Keratinocyte (primary cell): ENCODE results near the gene JADE2. TPM values are rescaled to one million over a fixed set of nuclear protein-coding genes. Genes with fewer than 3 reads are reported as not detected.

Experiments used
- DNase-seq: peaks from one replicate; pipeline ENCODE4 v3.0.0-alpha.2; 2011; ENCODE audit warnings: low read depth, missing footprints, low spot score
- FAIRE-seq: peaks from 2 replicates; lab custom pipeline; 2011; peaks lifted over from hg19 to GRCh38; lab: Jason Lieb, UNC
- H2AFZ ChIP-seq: 2 replicates; pipeline ENCODE4 v1.6.0; 2012; ENCODE audit warnings: low read length, control low read depth, inconsistent platforms; ENCODE audit not compliant: control insufficient read depth
- H3K27ac ChIP-seq: 2 replicates; pipeline ENCODE4 v1.5.1; 2011; ENCODE audit warnings: low read length; ENCODE audit not compliant: control insufficient read depth, insufficient read depth
- H3K27me3 ChIP-seq: 3 replicates; pipeline ENCODE4 v1.6.0; 2011; ENCODE audit warnings: low read length; ENCODE audit not compliant: control insufficient read depth, insufficient read depth; ENCODE audit errors: extremely low read depth
- H3K36me3 ChIP-seq, 2 experiments: 2 replicates in 1 of 2; 3 replicates in 1 of 2; pipeline ENCODE4 v1.5.1; 2011; ENCODE audit warnings: low read length in 2 of 2, mild to moderate bottlenecking in 1 of 2; ENCODE audit not compliant: control insufficient read depth in 2 of 2, insufficient read depth in 2 of 2; ENCODE audit errors: extremely low read depth in 1 of 2
- H3K4me1 ChIP-seq: 3 replicates; pipeline ENCODE4 v1.5.1; 2011; ENCODE audit warnings: low read length; ENCODE audit not compliant: control insufficient read depth, insufficient read depth; ENCODE audit errors: extremely low read depth
- H3K4me2 ChIP-seq: 3 replicates; pipeline ENCODE4 v1.6.0; 2011; ENCODE audit warnings: low read depth, low read length; ENCODE audit not compliant: control insufficient read depth, insufficient read depth; ENCODE audit errors: extremely low read depth
- H3K4me3 ChIP-seq, 3 experiments: fragments of 200-600 bp in 1 of 3; sonication (generic) in 1 of 3; 2 replicates in 2 of 3; 3 replicates in 1 of 3; pipeline ENCODE4 v1.5.1; 2011 to 2016; ENCODE audit warnings: low read length in 3 of 3, mild to moderate bottlenecking in 3 of 3, control low read depth in 2 of 3, inconsistent platforms in 1 of 3, low read depth in 1 of 3, mixed read lengths in 1 of 3, mixed run types in 1 of 3, moderate library complexity in 1 of 3; ENCODE audit not compliant: control insufficient read depth in 2 of 3, insufficient read depth in 2 of 3; ENCODE audit errors: extremely low read depth in 1 of 3
- H3K79me2 ChIP-seq: 2 replicates; pipeline ENCODE4 v1.6.0; 2012; ENCODE audit warnings: low read length; ENCODE audit not compliant: control insufficient read depth, insufficient read depth
- H3K9ac ChIP-seq: 3 replicates; pipeline ENCODE4 v1.6.0; 2011; ENCODE audit warnings: low read length; ENCODE audit not compliant: control insufficient read depth, insufficient read depth; ENCODE audit errors: extremely low read depth
- H3K9me1 ChIP-seq: 3 replicates; pipeline ENCODE4 v1.6.0; 2011; ENCODE audit warnings: low read length; ENCODE audit not compliant: control insufficient read depth, insufficient read depth; ENCODE audit errors: extremely low read depth
- H3K9me3 ChIP-seq: 2 replicates; pipeline ENCODE4 v1.5.1; 2012; ENCODE audit warnings: low read depth, low read length; ENCODE audit not compliant: control insufficient read depth
- H4K20me1 ChIP-seq: 3 replicates; pipeline ENCODE4 v1.6.0; 2011; ENCODE audit warnings: low read length; ENCODE audit not compliant: control insufficient read depth, insufficient read depth; ENCODE audit errors: extremely low read depth
- EZH2 ChIP-seq: IDR thresholded peaks from one replicate; pipeline ENCODE4 v1.6.1; 2012; ENCODE audit warnings: inconsistent platforms, mild to moderate bottlenecking, low read length, moderate library complexity
- dilution Hi-C: fragments of 300-500 bp; cut with MboI; formaldehyde crosslinking; loops from one replicate; pipeline ENCODE4 v1.7.0; 2020; ENCODE audit warnings: low sequenced_read_pairs; ENCODE audit not compliant: extremely low pct_ligation_motif_present
- polyA plus RNA-seq, 5 experiments: library from polyadenylated mRNA; depleted of rRNA in 3 of 5; stranded (reverse) in 3 of 5; stranded (forward) in 1 of 5; unstranded in 1 of 5; fragments of >200 nt; gene quantifications; 1 replicate in 1 of 5; 2 replicates in 3 of 5; 3 replicates in 1 of 5; pipeline versions ENCODE4 v1.2.1 to v1.2.3, GENCODE V29; 2011 to 2012; ENCODE audit warnings: missing spikeins in 2 of 5, low read depth in 1 of 5, low replicate concordance in 1 of 5
- TF ChIP-seq, protein P1 (sequence below), 3 experiments: IDR thresholded peaks in 1 of 3; conservative IDR thresholded peaks in 1 of 3; optimal IDR thresholded peaks in 1 of 3; 2 replicates in 2 of 3; 3 replicates in 1 of 3; pipeline versions ENCODE3 to v1.5.1; 2011; ENCODE audit warnings: low read length in 3 of 3, mild to moderate bottlenecking in 3 of 3, moderate library complexity in 2 of 3, control low read depth in 1 of 3, inconsistent platforms in 1 of 3; ENCODE audit not compliant: insufficient read depth in 2 of 3; ENCODE audit errors: extremely low read depth in 1 of 3

JADE2 gene
- polyA plus RNA-seq, 1 donor (not counting 4 experiments of a cell fraction or from before 2014, with no cell fraction given) = 11.1 TPM

GRCh38 chr5:134559672-134560071 lies 34.2 kb downstream of the JADE2 start:
- peaks cover 26 to 45% of the 10 kb centered on the region in 2 experiments for H3K36me3 ChIP-seq
- H3K9me1 ChIP-seq = peaks cover 4% of the 10 kb centered on the region
- no peaks in the 10 kb centered on the region for H4K20me1 ChIP-seq
- H3K79me2 ChIP-seq = peaks cover 3% of the 10 kb centered on the region
- TF ChIP-seq, protein P1, sequence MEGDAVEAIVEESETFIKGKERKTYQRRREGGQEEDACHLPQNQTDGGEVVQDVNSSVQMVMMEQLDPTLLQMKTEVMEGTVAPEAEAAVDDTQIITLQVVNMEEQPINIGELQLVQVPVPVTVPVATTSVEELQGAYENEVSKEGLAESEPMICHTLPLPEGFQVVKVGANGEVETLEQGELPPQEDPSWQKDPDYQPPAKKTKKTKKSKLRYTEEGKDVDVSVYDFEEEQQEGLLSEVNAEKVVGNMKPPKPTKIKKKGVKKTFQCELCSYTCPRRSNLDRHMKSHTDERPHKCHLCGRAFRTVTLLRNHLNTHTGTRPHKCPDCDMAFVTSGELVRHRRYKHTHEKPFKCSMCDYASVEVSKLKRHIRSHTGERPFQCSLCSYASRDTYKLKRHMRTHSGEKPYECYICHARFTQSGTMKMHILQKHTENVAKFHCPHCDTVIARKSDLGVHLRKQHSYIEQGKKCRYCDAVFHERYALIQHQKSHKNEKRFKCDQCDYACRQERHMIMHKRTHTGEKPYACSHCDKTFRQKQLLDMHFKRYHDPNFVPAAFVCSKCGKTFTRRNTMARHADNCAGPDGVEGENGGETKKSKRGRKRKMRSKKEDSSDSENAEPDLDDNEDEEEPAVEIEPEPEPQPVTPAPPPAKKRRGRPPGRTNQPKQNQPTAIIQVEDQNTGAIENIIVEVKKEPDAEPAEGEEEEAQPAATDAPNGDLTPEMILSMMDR (optimal IDR thresholded peaks at IDR 0.05 in 1 of 3, IDR thresholded peaks at IDR 0.05 in 1 of 3, conservative IDR thresholded peaks at IDR 0.05 in 1 of 3; ENCODE audit: extremely low read depth in 1 of 3, insufficient read depth in 2 of 3, low read length in 3 of 3) = no peak
- TF ChIP-seq EZH2 = no peak
- DNase-seq = no peak
- H3K9ac ChIP-seq = no peak overlapping the region
- H3K4me2 ChIP-seq = no peak overlapping the region
- no peak overlapping the region for H2AFZ ChIP-seq
- H3K27ac ChIP-seq = no peak overlapping the region
- no peaks in the 10 kb centered on the region for H3K9me3 ChIP-seq
- H3K4me1 ChIP-seq = peaks cover 18% of the 10 kb centered on the region
- no peaks in the 10 kb centered on the region for H3K27me3 ChIP-seq
- FAIRE-seq = no peak
- H3K4me3 ChIP-seq = no peak overlapping the region
- dilution Hi-C loops = no loop called here

- peaks cover 28 to 43% of the 10 kb centered on the region in 2 experiments for H3K36me3 ChIP-seq
- H3K4me1 ChIP-seq = peaks cover 7% of the 10 kb centered on the region
- DNase-seq (no peak), FAIRE-seq (no peak)
- H3K27me3 ChIP-seq = no peaks in the 10 kb centered on the region
- H3K79me2 ChIP-seq = peaks cover 3% of the 10 kb centered on the region
- no peak overlapping the region for H2AFZ ChIP-seq
- H3K4me2 ChIP-seq = no peak overlapping the region
- dilution Hi-C loops = no loop called here
- no peak for TF ChIP-seq EZH2
- TF ChIP-seq, protein P1 (optimal IDR thresholded peaks at IDR 0.05 in 1 of 3, IDR thresholded peaks at IDR 0.05 in 1 of 3, conservative IDR thresholded peaks at IDR 0.05 in 1 of 3; ENCODE audit: extremely low read depth in 1 of 3, insufficient read depth in 2 of 3, low read length in 3 of 3) = no peak
- H4K20me1 ChIP-seq = no peaks in the 10 kb centered on the region
- H3K27ac ChIP-seq = no peak overlapping the region
- no peaks in the 10 kb centered on the region for H3K9me3 ChIP-seq
- peaks cover 1% of the 10 kb centered on the region for H3K9me1 ChIP-seq
- H3K4me3 ChIP-seq = no peak overlapping the region
- H3K9ac ChIP-seq = no peak overlapping the region
Observed at GRCh38 chr5:134560698-134561097, 35.2 kb downstream of the JADE2 start.
